Esophagus squamous epithelium (tissue), 5 donors: Measurements from ENCODE around the gene FAU. TPM values are rescaled to one million over a fixed set of nuclear protein-coding genes. Genes with fewer than 3 reads are reported as not detected.

Experiments
- DNase-seq: peaks from one replicate; lab custom pipeline; 2025; lab: John Stamatoyannopoulos, UW
- H3K27ac ChIP-seq, 4 donors: fragments of 200-600 bp; sonication (generic); one replicate each; pipeline ENCODE4 v1.5.1; 2016 to 2019; ENCODE audit warnings: mild to moderate bottlenecking in 1 of 4
- H3K27me3 ChIP-seq, 4 donors: fragments of 200-600 bp; sonication (generic); 1 replicate in 3 of 4; 2 replicates in 1 of 4; pipeline versions ENCODE4 v1.5.1 to v1.6.0; 2017 to 2021; ENCODE audit warnings: antibody characterized with exemption in 1 of 4
- H3K36me3 ChIP-seq, 3 donors: fragments of 200-600 bp; sonication (generic); one replicate each; pipeline ENCODE4 v1.5.1; 2016 to 2019
- H3K4me1 ChIP-seq, 3 donors: fragments of 200-600 bp; sonication (generic); one replicate each; pipeline ENCODE4 v1.5.1; 2017 to 2019
- H3K4me3 ChIP-seq, 4 donors: fragments of 200-600 bp; sonication (generic); 1 replicate in 3 of 4; 2 replicates in 1 of 4; pipeline ENCODE4 v1.5.1; 2016 to 2019; ENCODE audit warnings: mild to moderate bottlenecking in 2 of 4, moderate library complexity in 1 of 4
- H3K9me3 ChIP-seq, 3 donors: fragments of 200-600 bp; sonication (generic); one replicate each; pipeline ENCODE4 v1.5.1; 2016 to 2019
- CTCF ChIP-seq, 6 experiments: fragments of 450-650 bp in 4 of 6; fragments of 200-600 bp in 2 of 6; sonication (generic) in 2 of 6; IDR thresholded peaks; one replicate each; pipeline ENCODE4 v1.5.1; 2016 to 2019; ENCODE audit warnings: antibody characterized with exemption in 6 of 6, mild to moderate bottlenecking in 4 of 6, moderate library complexity in 4 of 6
- POLR2A ChIP-seq, 4 donors: fragments of 450-650 bp; IDR thresholded peaks; one replicate each; pipeline ENCODE4 v1.6.1; 2017; ENCODE audit warnings: antibody characterized with exemption in 4 of 4, mild to moderate bottlenecking in 4 of 4, moderate library complexity in 3 of 4
- WGBS, 2 donors: methylation state at CpG; one replicate each; pipeline ENCODE4 v1.1.5; 2018; 5-methylcytosine and 5-hydroxymethylcytosine counted together
- intact Hi-C: fragments of 100-400 bp; cut with DNase I; formaldehyde crosslinking; loops from one replicate; pipeline ENCODE4 v1.15.0; 2022
- total RNA-seq, 4 donors: library from RNA; depleted of rRNA; stranded (reverse); fragments of >200 nt; gene quantifications; one replicate each; pipeline ENCODE4 v1.1.0, GENCODE V29; 2016
- donor health status: DM: yes; HTN: yes; CAD: no.

The FAU gene
- total RNA-seq, 4 donors from 2014 or later: 436 to 777 (median 528) TPM

DNA sequence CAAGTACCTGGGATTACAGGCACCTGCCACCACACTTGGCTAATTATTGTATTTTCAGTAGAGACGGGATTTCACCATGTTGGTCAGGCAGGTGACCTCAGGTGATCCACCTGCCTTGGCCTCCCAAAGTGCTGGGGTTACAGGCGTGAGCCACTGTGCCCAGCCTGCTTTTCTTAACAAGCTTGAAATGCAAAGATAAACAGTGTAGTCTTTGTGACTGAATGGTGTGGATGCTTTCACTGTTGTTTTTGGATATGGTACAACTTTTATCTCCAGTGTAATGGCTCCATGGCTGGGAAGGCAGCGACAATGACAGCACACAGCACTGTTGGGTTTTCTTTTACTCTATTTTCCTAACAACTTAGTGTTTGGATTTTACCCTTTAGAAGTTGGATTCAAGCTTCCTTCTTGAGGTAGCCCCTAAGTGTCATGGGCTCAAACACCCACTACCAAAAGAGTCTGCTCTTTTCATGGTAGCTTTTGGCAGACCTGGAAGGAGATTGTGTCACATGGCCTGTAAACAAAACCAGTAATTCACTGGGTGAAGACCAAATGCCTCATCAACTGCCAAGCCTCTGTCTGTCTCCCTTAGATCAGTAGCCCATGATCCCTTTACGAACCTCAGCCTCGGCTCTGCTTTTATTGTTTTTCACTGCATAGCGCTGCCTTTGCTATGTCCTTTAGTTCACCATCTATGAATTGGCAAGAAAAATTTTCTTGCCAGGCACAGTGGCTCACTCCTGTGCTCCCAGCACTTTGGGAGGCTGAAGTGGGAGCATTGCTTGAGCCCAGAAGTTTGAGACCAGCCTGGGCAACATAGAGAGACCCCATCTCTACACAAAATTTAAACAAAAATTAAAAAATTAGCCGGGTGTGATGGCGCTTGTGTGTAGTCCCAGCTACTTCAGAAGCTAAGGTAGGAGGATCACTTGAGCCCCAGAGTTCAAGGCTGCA is 19.5 kb downstream of the FAU start:
- H3K27me3 ChIP-seq: no peaks in the 10 kb centered on the region
- TF ChIP-seq CTCF (IDR thresholded peaks at IDR 0.05) (no peak), POLR2A (IDR thresholded peaks at IDR 0.05) (no peak)
- H3K9me3 ChIP-seq: no peaks in the 10 kb centered on the region
- no peak overlapping the region for H3K4me3 ChIP-seq
- WGBS, 2 donors: 79 to 93% methylated on average over 8 of the region's 8 CpGs
- intact Hi-C loops: no loop called here
- H3K27ac ChIP-seq: peak overlapping the region; percentile 23 to 59 (median 34)
- peaks cover under 1 to 47% (median 2%) of the 10 kb centered on the region in 3 donors for H3K36me3 ChIP-seq
- H3K4me1 ChIP-seq: peaks cover 10 to 51% (median 12%) of the 10 kb centered on the region in 3 donors
- no peak for DNase-seq

DNA sequence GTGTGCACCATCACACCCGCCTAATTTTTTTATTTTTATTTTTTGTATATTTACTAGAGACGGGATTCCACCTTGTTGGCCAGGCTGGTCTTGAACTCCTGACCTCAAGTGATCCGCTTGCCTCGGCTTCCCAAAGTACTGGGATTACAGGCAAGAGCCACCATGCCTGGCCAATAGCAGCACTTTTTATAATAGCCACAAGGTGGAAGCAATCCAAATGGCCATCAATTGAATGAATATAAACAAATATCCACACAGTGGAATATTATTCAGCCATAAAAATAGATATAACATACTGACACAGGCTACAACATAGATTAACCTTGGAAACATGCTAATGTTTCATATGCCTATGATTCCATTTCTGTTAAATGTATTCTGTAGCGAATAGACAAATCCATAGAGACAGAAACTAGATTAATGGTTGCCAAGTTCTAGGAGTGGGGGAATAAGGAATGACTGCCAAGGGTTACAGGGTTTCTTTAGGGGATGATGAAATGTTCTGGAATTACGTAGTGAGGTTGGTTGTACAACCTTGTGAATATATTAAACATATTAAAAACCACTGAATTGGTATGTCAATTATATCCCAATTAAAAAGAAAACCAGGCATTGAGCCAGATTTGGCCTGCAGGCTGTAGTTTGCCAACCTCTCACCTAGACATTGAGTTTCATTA is 21.1 kb downstream of the FAU start:
- TF ChIP-seq POLR2A (IDR thresholded peaks at IDR 0.05): no peak
- peak in 1 of 6 experiments; percentile 36 for TF ChIP-seq CTCF (IDR thresholded peaks at IDR 0.05)
- 73 to 77% methylated on average over 6 of the region's 6 CpGs for WGBS, 2 donors
- peaks cover 0 to 41% (median 0%) of the 10 kb centered on the region in 3 donors for H3K36me3 ChIP-seq
- no peak overlapping the region for H3K4me3 ChIP-seq
- no peaks in the 10 kb centered on the region for H3K9me3 ChIP-seq
- intact Hi-C loops: no loop called here
- peak overlapping the region in 2 of 4 donors; percentile 30 to 59 for H3K27ac ChIP-seq
- peaks cover 18 to 61% (median 20%) of the 10 kb centered on the region in 3 donors for H3K4me1 ChIP-seq
- H3K27me3 ChIP-seq: no peaks in the 10 kb centered on the region
- no peak for DNase-seq

GRCh38 chr11:65096926-65097325 is 25.0 kb downstream of the FAU start:
- no peak for TF ChIP-seq CTCF (IDR thresholded peaks at IDR 0.05)
- TF ChIP-seq POLR2A (IDR thresholded peaks at IDR 0.05): no peak
- H3K36me3 ChIP-seq: peaks cover 0 to 21% (median 0%) of the 10 kb centered on the region in 3 donors
- intact Hi-C loops: no loop called here
- WGBS, 2 donors: 25 to 45% methylated on average over 5 to 8 of the region's 8 CpGs
- H3K9me3 ChIP-seq: no peaks in the 10 kb centered on the region
- H3K4me1 ChIP-seq: peaks cover 17 to 41% (median 18%) of the 10 kb centered on the region in 3 donors
- H3K27ac ChIP-seq: peak overlapping the region; percentile 94 to 97 (median 95)
- H3K4me3 ChIP-seq: peak overlapping the region; percentile 87 to 98 (median 92)
- DNase-seq: no peak
- no peaks in the 10 kb centered on the region for H3K27me3 ChIP-seq

GRCh38 chr11:65095974-65096806 is 25.7 kb downstream of the FAU start, which contains the start of gene VPS51:
TSS of gene VPS51 (plus strand) at chr11:65096214. CDS start at chr11:65096251, 37 bp downstream.
- 0% methylated on average over 6 to 19 of the region's 52 CpGs for WGBS, 2 donors
- DNase-seq: peak; percentile 54

More at GRCh38 chr11:65095974-65096806, 25.7 kb downstream of the FAU start, which contains the start of gene VPS51:
- Histone ChIP-seq H3K27me3 (no peaks in the 10 kb centered on the region), H3K4me1 (peaks cover 17 to 34% (median 18%) of the 10 kb centered on the region in 3 donors), H3K27ac (peak within 1 kb of the TSS; percentile 94 to 97 (median 95)), H3K36me3 (peaks cover 0 to 21% (median 0%) of the 10 kb centered on the region in 3 donors), H3K9me3 (no peaks in the 10 kb centered on the region), H3K4me3 (peak within 1 kb of the TSS; percentile 87 to 98 (median 92))
- TF ChIP-seq POLR2A (IDR thresholded peaks at IDR 0.05) (peak in 3 of 4 donors; percentile 34 to 84 (median 62)), CTCF (IDR thresholded peaks at IDR 0.05) (peak in 4 of 6 experiments; percentile 20 to 76 (median 31))
- intact Hi-C loops: no loop called here
